Erythroblast (primary cell): ENCODE measurements around the gene LARGE1.

ENCODE experiments used
- GATA1 ChIP-seq: IDR thresholded peaks from 2 replicates; pipeline ENCODE4 v1.6.1; 2011; ENCODE audit warnings: low read depth, mild to moderate bottlenecking, control low read depth, low read length, moderate library complexity
- POLR2A ChIP-seq: IDR thresholded peaks from 2 replicates; pipeline ENCODE4 v1.6.1; 2011; ENCODE audit warnings: mild to moderate bottlenecking, low read length

GRCh38 chr22:33521879-33522665, 398.2 kb downstream of the LARGE1 start:
- TF ChIP-seq POLR2A (no peak), GATA1 (no peak)
